Measurements from ENCODE around the gene PDLIM5.
"Not testable (repeated sequence)": the region's sequence is repeated elsewhere in the genome, so short reads cannot be mapped to it uniquely, and the experiment has no call there.

The PDLIM5 gene

DNA sequence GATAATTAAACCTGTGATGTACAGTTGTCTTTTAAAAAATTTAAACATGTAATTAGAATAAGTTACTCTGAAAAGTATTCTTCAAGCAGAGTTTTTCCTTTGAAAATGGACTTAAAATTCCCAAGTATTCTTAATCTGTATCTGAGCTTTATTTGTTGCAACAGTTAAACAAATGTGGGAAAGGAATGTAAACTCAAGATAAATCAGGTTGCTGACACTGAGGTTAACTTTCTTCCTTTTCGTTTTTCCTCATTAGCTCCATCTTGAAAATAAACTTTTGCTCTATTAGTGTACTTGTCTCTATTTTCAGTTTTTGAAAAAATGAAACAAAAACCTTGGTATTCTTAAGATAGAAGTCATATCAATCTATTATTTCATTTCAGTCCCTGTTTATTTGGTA, 161.5 kb downstream of the PDLIM5 start:
- no peak for DNase-seq

DNA sequence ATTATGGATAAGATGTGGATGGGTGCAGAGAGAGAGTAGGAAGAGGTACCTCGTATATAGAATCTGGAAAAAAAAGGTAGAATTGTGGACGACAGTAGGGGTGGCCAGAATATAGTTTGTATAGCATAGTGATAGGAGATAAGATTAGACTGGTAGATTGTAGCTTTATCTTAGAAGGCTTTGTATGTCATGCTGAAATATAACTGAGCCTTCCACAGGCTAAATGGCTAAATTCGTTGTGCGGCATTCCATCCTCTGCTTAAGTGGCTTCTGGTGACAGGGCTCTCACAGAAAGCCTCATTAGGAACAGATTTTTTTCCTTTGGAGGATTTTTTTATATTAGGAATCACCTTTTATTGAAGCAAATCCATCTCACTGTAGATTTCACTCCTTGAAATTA, 163.7 kb downstream of the PDLIM5 start:
- no peak for DNase-seq

GRCh38 chr4:94621491-94622080, 169.8 kb downstream of the PDLIM5 start:
- no peak for DNase-seq

DNA sequence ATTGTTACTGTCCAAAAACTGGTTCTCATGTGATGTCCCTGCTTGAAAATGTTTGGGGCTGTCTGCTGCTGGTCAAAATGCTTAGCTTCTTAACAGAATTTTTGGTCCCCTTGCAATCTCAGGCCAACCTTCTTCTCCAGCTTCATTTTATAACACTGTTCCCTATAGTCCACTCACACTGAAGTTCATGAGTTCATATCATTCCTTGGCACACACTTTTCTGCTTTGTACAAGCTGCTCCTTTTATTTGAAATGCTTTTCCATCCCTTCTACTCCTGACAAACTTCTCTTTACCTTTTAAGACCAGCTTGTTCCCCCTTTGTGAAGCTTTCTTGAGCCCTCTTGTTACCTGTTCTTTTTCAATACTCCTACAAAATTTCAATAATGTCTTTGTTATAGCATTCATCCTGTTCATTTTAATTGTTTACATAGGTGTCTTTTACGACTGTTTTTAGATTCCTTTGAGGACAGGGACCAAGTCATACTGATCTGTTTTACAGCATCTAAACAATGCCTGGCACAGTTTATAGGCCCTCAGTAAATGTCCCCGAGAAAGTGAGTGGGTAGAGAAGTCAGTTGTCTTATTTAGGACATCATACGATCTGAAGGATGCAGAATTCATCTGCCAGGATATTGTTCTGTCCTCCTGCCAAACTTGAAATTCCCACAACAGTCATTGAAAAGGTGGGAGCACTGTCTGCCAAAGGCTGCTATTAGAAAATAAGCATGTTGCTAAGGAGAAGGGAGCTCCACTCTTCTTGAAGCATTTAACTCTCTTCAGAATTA, 171.6 kb downstream of the PDLIM5 start:
- DNase-seq: no peak

DNA sequence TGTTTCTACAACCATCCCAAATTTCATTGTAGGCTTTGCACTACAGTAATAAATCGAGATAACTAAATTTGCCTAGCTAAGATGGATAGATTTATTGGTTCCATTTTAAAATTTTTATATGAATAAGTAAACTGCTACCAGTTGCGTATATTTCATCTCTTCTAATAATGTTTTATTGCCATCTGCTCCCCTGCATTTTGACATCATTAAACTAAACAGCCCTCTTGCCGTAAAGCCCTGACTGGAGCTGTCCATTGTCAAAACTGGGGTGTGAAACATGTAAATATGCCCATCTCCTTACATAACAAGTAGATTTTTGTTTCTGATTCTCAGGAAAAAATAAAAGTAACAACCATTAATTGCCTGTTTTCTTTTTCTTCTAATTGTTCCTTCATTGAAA, 175.2 kb downstream of the PDLIM5 start:
- no peak for DNase-seq

- DNase-seq: not testable (repeated sequence)
Observed at GRCh38 chr4:94629058-94629457, 177.3 kb downstream of the PDLIM5 start.

DNA sequence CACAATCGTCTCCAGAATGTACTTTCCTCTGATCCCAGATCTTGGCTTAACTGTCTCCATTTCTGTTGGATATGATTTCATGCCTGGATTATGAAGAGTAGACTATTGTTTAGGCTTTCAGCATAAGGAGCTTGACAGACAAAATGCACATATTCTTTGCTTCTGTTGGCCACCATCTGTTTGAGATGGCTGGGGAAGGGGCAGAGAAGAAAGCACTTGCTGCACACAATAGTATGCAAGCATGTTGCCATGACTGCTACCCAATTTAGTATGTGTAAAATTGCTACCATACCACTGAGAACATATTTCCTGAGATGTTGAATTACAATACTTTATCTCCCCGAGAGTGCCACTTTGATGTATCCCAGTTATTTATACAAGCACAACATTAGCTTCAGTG, 178.1 kb downstream of the PDLIM5 start:
- no peak for DNase-seq

- no peak for DNase-seq
Observed at GRCh38 chr4:94634271-94634670, 182.5 kb downstream of the PDLIM5 start.

GRCh38 chr4:94635177-94635576, 183.4 kb downstream of the PDLIM5 start:
- DNase-seq: no peak

DNA sequence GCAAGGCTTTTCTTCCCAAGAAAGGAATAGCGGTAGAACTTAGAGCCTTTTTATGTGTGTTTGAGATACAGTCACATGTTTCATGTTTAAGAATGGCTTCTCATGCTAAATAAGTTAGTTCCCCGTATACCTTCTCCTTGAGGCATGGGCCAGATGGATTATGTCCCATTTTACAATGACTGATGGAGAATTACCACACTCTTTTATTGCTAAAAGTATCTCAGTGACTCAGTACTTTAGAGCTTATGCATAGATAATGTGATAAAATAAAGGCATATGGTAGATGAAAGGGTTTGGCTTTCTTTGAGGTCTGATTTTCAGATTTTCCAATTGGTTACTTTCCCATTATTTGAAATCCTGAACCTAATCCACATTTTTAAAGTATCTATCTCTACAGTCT, 184.3 kb downstream of the PDLIM5 start:
- DNase-seq: no peak

GRCh38 chr4:94639298-94639697, 187.6 kb downstream of the PDLIM5 start:
- no peak for DNase-seq

GRCh38 chr4:94640151-94640550, 188.4 kb downstream of the PDLIM5 start:
- DNase-seq: no peak

DNA sequence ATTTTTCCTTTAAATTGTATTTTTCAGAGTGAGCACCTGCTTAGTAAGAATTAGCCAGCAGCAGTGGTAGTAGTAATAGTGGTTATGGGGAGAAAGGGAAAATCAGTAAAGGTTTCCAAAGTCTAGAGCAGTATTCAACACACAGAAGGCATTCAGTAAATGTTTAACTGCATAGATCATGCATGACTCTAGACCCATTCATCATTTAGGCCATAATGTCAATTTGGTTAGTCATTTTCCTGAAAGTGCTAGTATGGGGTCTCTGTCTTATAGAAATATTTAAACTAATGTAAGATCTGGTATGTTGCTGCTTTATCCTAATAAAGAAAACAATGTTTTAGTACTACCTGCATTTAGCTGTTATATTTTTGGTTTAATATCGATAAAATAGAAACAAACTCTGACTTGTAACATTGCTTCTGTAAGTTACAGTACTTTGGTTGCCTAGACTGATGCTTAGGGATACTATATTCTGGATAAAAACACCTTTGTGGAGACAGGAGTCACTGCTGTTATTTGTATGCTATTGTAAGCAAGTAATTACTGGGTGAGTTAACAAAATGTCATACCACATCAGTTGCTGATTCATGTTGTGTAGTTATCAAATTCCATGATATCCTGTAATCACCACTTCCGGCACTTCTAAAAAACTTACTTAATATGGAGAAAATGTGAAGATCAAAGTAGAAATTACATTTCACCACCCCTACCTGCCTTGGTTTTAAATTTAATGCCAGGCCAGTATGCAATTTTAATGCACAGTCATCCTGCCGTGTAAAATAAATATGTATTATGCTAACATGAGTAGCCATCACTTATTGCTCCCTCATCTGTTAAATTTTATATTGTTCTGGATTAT, 190.2 kb downstream of the PDLIM5 start:
- no peak for DNase-seq

- no peak for DNase-seq
Observed at GRCh38 chr4:94642561-94642866, 190.8 kb downstream of the PDLIM5 start.

GRCh38 chr4:94648699-94649098, 197.0 kb downstream of the PDLIM5 start:
- no peak for DNase-seq

- no peak for DNase-seq
Observed at GRCh38 chr4:94649381-94650133, 197.8 kb downstream of the PDLIM5 start.

- DNase-seq: no peak
Observed at GRCh38 chr4:94650134-94650495, 198.4 kb downstream of the PDLIM5 start.

DNA sequence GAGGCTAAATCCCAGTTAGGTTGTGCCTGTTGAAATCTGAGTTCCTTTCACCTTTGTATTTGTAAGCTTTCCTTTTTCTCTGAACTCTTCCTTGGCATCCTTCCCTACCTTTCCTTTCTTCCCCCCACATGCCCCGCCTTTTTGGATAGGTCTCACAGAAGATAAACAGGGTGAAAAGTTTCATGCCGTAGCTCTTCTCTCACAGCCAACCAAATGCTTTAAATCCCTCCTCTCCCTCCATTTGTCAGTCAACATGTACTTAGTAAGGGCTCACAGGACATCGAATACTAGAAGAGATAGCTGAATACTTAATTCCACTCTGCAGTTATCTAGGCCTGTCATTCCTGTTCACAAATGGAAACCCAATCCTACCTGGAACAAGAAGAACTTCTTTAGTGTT, 198.9 kb downstream of the PDLIM5 start:
- DNase-seq: no peak

GRCh38 chr4:94653095-94653649, 201.4 kb downstream of the PDLIM5 start:
- DNase-seq: no peak

DNA sequence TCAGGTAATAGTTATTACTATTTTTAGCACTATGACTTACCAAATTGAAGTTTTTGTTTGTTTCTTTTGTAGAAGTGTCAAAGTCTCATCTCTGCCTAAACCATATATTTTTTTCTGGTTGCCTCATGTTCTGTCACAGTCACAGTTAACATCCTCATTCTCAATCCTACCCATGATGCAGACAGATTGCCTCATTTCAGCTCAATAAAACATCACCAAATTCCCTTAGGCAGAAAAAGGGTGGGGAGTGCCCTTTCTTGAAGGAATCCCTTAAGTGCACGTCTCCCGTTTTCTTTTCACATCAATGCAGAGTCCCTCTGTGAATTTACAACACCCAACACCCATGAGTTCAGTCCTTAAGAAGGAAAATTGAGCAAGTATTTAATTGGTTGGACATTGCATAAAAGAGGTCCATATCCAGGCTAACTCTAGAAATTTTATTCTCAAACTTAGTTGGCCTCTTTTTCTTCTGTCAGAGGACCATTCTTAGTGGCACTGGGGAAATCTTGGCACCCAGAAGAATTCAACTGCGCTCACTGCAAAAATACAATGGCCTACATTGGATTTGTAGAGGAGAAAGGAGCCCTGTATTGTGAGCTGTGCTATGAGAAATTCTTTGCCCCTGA, 202.4 kb downstream of the PDLIM5 start:
- no peak for DNase-seq

- no peak for DNase-seq
Observed at GRCh38 chr4:94654714-94655113, 203.0 kb downstream of the PDLIM5 start.

- no peak for DNase-seq
Observed at GRCh38 chr4:94660614-94661013, 208.9 kb downstream of the PDLIM5 start.

DNA sequence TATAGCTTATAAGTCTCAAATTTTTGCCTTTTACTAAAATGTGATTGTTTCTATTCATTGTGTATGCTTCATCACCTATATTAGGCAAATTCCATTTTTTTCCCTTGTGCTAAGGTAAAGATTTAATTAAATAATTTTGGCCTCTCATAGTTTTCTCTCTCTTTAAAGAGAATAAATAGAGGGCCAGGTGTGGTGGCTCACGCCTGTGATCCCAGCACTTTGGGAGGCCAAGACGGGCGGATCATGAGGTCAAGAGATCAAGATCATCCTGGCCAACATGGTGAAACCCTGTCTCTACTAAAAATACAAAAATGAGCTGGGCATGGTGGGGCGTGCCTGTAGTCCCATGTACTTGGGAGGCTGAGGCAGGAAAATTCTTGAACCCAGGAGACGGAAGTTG, 213.3 kb downstream of the PDLIM5 start:
- not testable (repeated sequence) for DNase-seq

All from NCI-H1694 treated with DMSO at 0.1 percent for 48 hours (cell line).